Right atrium auricular region (tissue), 2 donors: Measurements from ENCODE around the gene ACSM2B. TPM values are rescaled to one million over a fixed set of nuclear protein-coding genes. Genes with fewer than 3 reads are reported as not detected.
"Not testable (repeated sequence)": the region's sequence is repeated elsewhere in the genome, so short reads cannot be mapped to it uniquely, and the experiment has no call there.

Experiments used
- DNase-seq: peaks from one replicate; pipeline ENCODE4 v3.0.0-alpha.2; 2019; ENCODE audit warnings: low spot score
- H3K27ac ChIP-seq, 2 donors: fragments of 200-600 bp; sonication (generic); 1 replicate in 1 of 2; 2 replicates in 1 of 2; pipeline ENCODE4 v1.5.1; 2016 to 2019
- H3K27me3 ChIP-seq, 2 donors: fragments of 200-600 bp; sonication (generic); one replicate each; pipeline versions ENCODE4 v1.5.1 to v1.6.0; 2017 to 2019
- H3K36me3 ChIP-seq: fragments of 200-600 bp; sonication (generic); one replicate; pipeline ENCODE4 v1.5.1; 2016
- H3K4me1 ChIP-seq, 2 donors: fragments of 200-600 bp; sonication (generic); one replicate each; pipeline versions ENCODE4 v1.5.1 to v1.6.0; 2017 to 2019
- H3K4me3 ChIP-seq, 2 donors: fragments of 200-600 bp; sonication (generic); 1 replicate in 1 of 2; 2 replicates in 1 of 2; pipeline ENCODE4 v1.5.1; 2017 to 2019; ENCODE audit warnings: mild to moderate bottlenecking in 1 of 2, moderate library complexity in 1 of 2
- H3K9me3 ChIP-seq, 2 donors: fragments of 200-600 bp; sonication (generic); one replicate each; pipeline ENCODE4 v1.5.1; 2019
- total RNA-seq, 2 donors: library from RNA; depleted of rRNA; stranded (reverse); fragments of >200 nt; gene quantifications; one replicate each; pipeline ENCODE4 v1.1.0, GENCODE V29; 2016
- TF ChIP-seq, protein P1 (sequence below), 2 donors: fragments of 200-600 bp; sonication (generic); IDR thresholded peaks; one replicate each; pipeline ENCODE4 v1.5.1; 2019; ENCODE audit warnings: antibody characterized with exemption in 2 of 2

ACSM2B gene
- total RNA-seq, 2 donors from 2014 or later: not detected

DNA sequence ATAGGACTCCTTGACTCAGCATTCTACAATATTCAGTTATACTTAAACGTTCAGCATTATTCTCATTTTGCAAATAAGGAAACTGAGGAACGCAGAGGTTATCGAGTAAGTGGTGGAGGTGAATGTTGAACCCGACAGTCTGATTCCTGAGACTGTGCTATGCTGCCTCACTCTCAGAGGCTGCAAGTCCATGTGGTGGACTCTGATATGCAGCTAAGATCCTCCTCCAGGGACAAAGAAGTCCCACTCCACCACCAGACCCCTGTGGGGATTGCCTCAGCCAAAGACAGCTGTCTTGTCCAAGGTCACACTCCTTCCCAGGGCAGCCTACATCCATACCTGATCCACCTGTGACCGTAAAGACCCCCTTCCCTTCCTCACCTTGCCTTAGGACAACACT lies 37.5 kb downstream of the ACSM2B start:
- TF ChIP-seq, protein P1, sequence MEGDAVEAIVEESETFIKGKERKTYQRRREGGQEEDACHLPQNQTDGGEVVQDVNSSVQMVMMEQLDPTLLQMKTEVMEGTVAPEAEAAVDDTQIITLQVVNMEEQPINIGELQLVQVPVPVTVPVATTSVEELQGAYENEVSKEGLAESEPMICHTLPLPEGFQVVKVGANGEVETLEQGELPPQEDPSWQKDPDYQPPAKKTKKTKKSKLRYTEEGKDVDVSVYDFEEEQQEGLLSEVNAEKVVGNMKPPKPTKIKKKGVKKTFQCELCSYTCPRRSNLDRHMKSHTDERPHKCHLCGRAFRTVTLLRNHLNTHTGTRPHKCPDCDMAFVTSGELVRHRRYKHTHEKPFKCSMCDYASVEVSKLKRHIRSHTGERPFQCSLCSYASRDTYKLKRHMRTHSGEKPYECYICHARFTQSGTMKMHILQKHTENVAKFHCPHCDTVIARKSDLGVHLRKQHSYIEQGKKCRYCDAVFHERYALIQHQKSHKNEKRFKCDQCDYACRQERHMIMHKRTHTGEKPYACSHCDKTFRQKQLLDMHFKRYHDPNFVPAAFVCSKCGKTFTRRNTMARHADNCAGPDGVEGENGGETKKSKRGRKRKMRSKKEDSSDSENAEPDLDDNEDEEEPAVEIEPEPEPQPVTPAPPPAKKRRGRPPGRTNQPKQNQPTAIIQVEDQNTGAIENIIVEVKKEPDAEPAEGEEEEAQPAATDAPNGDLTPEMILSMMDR (IDR thresholded peaks at IDR 0.05): no peak
- Histone ChIP-seq H3K4me1 (no peaks in the 10 kb centered on the region), H3K27ac (no peak overlapping the region), H3K27me3 (no peaks in the 10 kb centered on the region), H3K4me3 (no peak overlapping the region), H3K36me3 (no peaks in the 10 kb centered on the region), H3K9me3 (no peaks in the 10 kb centered on the region)
- DNase-seq: no peak

DNA sequence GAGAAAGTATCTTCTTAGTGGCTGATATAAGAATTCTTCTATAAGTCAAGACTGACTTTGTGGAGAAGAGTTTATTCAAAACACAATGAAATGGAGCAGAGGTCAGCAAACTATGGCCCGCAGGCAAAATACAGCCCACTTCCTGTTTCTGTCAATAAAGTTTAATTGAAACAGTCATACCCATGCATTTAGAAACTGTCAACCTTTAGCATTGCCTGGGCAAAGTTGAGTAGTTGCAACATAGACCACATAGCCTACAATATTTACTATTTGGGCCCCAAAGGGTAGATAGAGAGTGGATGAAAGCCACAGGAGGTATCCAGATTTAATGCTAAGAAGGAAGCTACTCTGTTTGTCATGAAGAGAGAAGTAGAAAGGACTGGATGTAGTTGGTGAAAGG lies 38.0 kb downstream of the ACSM2B start:
- no peaks in the 10 kb centered on the region for H3K4me1 ChIP-seq
- no peak overlapping the region for H3K27ac ChIP-seq
- TF ChIP-seq, protein P1 (IDR thresholded peaks at IDR 0.05): no peak
- no peak overlapping the region for H3K4me3 ChIP-seq
- no peak for DNase-seq
- H3K9me3 ChIP-seq: no peaks in the 10 kb centered on the region
- H3K27me3 ChIP-seq: no peaks in the 10 kb centered on the region
- no peaks in the 10 kb centered on the region for H3K36me3 ChIP-seq

DNA sequence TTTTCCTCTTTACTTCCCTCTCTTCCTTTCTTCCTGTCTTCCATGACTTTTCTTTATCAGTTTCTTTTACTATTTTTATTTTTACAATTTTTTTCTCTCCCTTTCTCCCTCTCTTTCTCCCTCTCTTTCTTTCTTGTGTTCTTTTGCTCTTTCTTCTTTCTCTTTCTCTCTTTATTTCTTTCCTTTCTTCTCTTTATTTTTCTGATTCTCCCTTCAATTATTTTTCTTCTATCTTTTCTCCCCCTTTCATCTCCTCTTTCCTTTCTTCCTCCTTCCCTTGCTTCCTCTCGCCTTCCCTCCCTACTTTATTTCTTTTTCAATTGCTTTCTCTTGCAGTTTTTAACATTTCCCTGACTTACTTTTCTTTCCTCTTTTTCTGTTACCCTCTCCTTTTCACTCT lies 39.5 kb downstream of the ACSM2B start:
- DNase-seq, H3K4me3 ChIP-seq, H3K36me3 ChIP-seq, H3K4me1 ChIP-seq, H3K27ac ChIP-seq, H3K27me3 ChIP-seq, H3K9me3 ChIP-seq: not testable (repeated sequence)

DNA sequence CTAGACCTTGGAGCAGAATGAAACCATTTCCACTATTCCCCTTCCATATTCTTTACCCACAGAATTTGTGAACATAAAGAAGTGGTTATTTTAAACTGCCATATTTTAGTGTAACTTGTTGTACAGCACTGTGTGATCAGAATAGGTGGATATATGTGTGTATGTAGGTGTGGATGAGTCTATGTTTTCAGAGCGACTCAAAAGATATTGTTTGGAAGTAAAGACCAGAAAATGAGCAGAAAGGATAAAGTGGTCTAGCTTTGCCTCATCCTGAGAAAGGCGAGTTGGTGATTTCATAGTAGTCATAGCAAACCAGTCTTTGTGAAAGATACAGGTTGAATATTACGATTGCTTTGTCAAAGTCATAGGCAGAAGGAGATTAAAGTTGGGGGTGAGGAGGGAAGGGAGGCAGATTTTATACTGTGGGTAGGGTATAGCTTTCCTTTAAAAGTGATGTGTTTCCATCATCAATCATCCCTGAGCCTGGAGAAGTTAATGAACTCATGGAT lies 43.8 kb downstream of the ACSM2B start:
- H3K27ac ChIP-seq, H3K9me3 ChIP-seq, H3K27me3 ChIP-seq, DNase-seq, H3K4me3 ChIP-seq, H3K36me3 ChIP-seq, H3K4me1 ChIP-seq: not testable (repeated sequence)

DNA sequence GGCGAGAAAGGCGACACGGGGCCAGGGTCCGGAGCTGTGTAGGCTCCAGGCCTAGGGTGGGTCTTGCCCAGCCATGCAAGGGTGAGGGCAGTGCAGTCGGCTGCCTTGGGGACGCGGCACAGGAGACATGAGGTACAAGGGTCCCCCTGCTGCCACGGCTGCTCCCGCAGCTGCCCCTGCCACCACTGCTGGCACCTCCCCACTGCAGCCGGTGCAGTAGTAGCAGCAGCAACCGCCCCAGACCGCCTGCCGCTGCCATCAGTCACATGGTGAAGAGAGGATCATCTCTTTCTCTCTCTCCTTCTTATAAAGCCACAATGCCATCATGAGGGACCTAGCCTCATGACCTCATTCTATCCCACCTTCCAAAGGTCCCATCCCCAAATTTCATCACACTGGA lies 44.4 kb downstream of the ACSM2B start:
- H3K4me1 ChIP-seq, H3K9me3 ChIP-seq, H3K36me3 ChIP-seq, H3K27ac ChIP-seq, H3K4me3 ChIP-seq, DNase-seq, H3K27me3 ChIP-seq: not testable (repeated sequence)

DNA sequence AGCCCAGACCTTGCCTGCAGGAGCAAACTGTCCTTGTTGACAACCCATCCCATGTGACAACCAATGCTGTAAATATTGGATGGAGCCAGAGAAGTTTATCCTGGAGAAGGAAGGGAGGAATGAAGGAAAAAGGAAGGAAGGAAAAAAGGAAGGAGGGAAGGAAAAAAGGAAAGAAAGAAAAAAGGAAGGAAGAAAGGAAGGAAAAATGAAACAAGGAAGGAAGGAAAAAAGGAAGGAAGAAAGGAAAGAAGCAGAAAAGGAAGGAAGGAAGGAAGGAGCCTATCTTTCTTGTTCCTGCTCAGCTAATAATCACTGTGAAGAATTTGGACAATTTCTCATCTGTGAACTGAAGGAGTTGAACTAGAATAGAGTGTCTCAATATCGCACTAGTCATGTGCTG lies 56.1 kb downstream of the ACSM2B start:
- Histone ChIP-seq H3K4me1 (no peaks in the 10 kb centered on the region), H3K36me3 (no peaks in the 10 kb centered on the region), H3K9me3 (no peaks in the 10 kb centered on the region), H3K27ac (no peak overlapping the region), H3K4me3 (no peak overlapping the region), H3K27me3 (no peaks in the 10 kb centered on the region)
- no peak for DNase-seq
- TF ChIP-seq, protein P1 (IDR thresholded peaks at IDR 0.05): no peak

DNA sequence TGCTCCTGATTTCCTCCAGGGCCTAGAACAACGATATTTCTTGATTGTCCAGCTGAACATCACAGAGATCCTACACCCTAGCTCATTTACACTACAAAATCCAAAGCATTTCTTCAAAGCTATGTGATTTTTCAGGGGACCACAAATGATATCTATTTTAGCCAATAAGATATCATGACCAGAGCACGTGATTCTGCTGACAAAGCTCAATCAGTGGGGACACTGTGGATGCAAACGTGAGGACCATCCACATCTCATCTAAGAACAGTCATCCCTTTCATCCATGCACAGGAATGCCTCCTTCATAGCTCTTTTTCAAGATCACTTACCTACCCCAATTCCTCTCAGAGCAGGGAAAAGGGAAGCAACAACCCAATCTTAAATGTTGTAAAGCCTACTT lies 56.9 kb downstream of the ACSM2B start:
- H3K36me3 ChIP-seq: no peaks in the 10 kb centered on the region
- H3K27me3 ChIP-seq: no peaks in the 10 kb centered on the region
- TF ChIP-seq, protein P1 (IDR thresholded peaks at IDR 0.05): no peak
- no peak overlapping the region for H3K27ac ChIP-seq
- H3K9me3 ChIP-seq: no peaks in the 10 kb centered on the region
- H3K4me3 ChIP-seq: no peak overlapping the region
- no peak for DNase-seq
- H3K4me1 ChIP-seq: no peaks in the 10 kb centered on the region
